GM12892 (cell line): ENCODE results near the gene AUH.

Experiments used
- POLR2A ChIP-seq: IDR thresholded peaks from 2 replicates; pipeline ENCODE4 v1.6.1; 2011; ENCODE audit warnings: low read depth, low read length, control low read depth
- POLR2AphosphoS5 ChIP-seq: IDR thresholded peaks from 2 replicates; pipeline ENCODE4 v1.6.1; 2011; ENCODE audit warnings: low read depth, low read length, control low read depth

- TF ChIP-seq POLR2A (no peak), POLR2AphosphoS5 (no peak)
Observed at GRCh38 chr9:91338681-91339080, 23.0 kb downstream of the AUH start.
